ENCODE measurements around the gene C1QTNF9.
A peak's percentile ranks its signal among the peaks of the same experiment; 100 is the strongest.
"Not testable (repeated sequence)": the region's sequence is repeated elsewhere in the genome, so short reads cannot be mapped to it uniquely, and the experiment has no call there.

C1QTNF9 gene, protein sequence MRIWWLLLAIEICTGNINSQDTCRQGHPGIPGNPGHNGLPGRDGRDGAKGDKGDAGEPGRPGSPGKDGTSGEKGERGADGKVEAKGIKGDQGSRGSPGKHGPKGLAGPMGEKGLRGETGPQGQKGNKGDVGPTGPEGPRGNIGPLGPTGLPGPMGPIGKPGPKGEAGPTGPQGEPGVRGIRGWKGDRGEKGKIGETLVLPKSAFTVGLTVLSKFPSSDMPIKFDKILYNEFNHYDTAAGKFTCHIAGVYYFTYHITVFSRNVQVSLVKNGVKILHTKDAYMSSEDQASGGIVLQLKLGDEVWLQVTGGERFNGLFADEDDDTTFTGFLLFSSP

DNA sequence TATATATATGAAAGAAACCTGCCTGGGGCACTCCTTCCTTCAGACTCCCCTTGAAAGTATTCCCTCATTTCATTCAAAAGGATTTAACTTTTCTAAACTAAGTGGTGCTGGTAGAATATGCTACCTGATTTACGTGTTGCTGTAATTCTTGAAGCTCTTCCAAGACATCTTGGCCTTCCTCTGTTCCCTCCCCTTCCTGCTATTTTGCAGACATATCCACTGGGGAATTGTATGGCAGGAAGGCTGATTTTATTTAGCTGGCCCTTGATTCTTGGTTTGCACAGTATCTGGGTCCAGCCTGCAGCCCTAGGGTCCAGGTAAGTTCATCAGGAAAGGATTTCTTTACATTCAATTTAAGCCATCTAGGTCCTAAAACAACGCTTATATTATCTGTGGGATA is at the start of gene C1QTNF9:
Gene C1QTNF9 (plus strand): TSS at position 281 of the 400 bp plus-strand sequence. CDS start 6,424 bp downstream, outside the sequence.
- not testable (repeated sequence) for DNase-seq

DNA sequence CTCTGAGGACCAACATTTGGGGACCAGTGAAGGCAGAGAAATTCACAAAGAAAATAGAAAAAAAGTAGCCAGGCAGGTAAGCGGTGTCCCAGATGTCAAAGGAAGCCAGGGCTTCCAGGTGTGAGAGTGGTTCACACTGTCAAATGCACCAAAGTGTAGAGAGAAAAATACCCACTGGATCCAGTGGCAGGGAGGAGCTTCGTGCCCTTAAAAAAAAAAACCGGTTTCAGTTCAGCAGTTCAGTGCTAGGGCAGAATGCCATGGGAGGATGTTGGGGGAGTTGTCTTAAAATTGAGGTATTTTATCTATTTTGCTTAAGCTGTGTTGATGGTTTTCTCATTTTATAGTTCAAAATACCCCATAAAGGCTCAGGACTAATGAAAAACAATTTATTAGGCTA is 47.8 kb upstream of the C1QTNF9 start:
- DNase-seq = peak; percentile 55

GRCh38 chr13:24263632-24264031 is 45.7 kb upstream of the C1QTNF9 start:
- peak; percentile 52 for DNase-seq

DNA sequence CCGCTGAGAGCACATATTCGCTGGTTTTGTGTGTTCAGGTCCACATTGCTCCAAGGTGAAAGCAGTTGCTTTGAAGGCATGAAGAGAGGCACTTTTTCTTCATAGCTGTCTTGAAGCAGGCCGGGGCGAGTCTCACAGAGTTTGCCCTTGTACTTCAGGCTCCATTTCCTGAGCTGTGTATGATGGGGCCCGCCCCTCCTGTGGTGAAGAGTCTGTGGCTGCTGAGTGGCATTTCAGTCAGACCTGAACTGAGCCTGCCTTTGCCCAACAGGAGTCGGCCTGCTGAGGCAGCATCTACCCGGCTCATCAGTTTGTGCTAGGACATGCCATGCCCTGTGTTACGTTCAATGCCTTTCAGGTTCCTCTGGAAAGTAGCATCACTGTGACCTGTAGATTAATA is 44.4 kb upstream of the C1QTNF9 start:
- peak; percentile 90 for DNase-seq

DNA sequence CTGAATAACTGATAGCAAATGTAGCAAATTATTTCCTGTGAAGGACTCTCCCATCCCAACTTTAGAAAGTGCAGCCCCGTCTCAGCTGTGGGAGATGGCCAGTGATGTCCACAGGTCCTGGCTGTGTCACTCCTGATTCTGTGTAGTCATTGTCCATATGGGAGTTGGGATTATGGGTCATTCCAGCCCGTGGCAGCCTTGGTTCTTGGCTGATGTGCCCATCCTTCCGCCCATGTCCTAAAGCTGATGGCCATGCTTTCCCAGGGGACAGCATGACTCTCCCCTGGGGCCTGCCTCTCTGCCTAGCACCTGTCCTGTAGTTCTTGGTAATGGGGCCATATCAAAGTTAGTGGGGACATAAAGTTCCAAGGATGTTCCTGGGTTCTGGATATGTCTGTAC is 43.9 kb upstream of the C1QTNF9 start:
- no peak for DNase-seq

- peak; percentile 67 for DNase-seq
Observed at GRCh38 chr13:24267274-24267673, 42.1 kb upstream of the C1QTNF9 start.

DNA sequence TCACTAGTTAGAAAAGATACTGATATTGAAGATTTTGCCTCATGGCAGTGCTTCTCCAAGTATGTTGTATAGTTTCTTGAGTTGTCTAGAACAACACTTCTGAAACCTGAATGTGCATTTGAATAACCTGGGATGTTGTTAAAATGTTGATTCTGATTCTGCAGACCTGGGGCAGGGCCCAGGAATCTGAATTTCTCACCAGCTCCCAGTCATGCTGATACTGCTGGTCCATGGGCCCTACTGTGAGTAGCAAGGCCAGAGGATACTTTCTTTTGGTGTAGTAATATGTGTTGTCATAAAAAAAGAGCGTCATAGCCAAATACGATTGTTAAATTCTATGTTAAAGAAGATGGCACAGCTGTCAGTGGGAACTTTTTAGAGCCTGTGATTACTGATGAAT is 41.6 kb upstream of the C1QTNF9 start:
- DNase-seq = no peak

- no peak for DNase-seq
Observed at GRCh38 chr13:24269821-24270220, 39.6 kb upstream of the C1QTNF9 start.

DNA sequence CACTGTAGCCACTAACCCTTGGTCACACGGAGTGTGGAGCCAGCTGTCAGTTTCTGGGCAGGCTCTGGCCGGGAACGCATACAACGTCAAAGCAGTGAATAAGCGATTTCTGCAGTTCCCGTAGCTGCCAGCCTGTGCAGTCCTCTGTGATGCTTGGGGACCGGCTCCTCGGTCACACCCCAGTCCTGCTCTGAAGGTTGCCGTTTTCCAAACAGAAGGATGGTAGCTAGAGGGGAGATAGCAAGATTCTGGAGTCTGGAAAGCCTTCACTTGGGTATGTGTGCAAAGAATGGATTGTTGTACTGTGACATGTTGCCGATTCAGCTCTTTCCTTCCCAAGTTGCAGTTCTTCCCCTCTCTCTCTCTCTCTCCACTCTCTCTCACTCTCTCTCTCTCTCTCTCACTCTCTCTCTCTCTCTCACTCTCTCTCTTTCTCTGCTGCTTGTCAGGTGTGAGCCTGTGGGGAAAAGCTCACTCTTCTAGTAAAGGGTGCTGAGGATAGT is 38.7 kb upstream of the C1QTNF9 start:
- peak; percentile 82 for DNase-seq

- DNase-seq = no peak
Observed at GRCh38 chr13:24271231-24271600, 38.2 kb upstream of the C1QTNF9 start.

DNA sequence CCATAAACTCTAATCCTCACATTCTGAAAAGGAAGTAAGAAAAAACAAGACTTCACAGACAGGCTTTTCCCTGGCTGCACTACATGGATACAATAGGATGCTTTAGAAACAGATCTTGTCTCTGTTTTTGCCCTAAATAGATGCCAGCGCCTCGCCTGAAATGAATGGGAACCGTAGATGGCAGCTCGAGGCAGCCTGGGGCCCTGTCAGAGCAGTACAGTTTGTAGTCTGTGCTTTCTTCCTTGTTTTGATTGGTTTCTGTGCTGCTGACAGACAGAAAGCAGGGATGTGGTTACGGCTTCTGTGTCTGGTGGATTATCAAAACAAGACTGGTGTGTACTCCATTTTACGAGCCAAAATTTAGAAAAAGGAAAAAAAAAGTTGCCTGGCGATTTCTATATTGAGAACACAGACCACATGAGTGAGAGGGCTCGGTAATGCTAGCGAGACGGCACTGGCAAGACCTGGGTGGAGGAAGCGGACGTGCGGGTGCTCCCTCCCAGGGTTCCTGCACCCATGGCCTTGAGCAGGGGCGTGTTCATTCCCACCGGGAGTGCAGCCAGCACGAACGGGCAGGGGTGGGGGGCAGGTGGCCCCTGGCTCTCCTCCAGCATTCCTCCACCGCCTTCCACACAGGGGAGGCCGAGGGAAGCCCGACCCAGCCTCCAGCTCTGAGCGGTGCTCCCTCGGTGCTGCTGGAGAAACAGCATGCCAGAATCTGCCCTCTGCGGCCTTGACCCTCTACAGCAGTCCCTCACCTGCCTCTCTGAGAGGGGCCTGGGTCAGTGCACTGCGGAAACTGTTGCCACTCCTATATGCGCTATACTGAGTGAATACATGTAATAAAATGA is 37.6 kb upstream of the C1QTNF9 start:
- peak; percentile 94 for DNase-seq

DNA sequence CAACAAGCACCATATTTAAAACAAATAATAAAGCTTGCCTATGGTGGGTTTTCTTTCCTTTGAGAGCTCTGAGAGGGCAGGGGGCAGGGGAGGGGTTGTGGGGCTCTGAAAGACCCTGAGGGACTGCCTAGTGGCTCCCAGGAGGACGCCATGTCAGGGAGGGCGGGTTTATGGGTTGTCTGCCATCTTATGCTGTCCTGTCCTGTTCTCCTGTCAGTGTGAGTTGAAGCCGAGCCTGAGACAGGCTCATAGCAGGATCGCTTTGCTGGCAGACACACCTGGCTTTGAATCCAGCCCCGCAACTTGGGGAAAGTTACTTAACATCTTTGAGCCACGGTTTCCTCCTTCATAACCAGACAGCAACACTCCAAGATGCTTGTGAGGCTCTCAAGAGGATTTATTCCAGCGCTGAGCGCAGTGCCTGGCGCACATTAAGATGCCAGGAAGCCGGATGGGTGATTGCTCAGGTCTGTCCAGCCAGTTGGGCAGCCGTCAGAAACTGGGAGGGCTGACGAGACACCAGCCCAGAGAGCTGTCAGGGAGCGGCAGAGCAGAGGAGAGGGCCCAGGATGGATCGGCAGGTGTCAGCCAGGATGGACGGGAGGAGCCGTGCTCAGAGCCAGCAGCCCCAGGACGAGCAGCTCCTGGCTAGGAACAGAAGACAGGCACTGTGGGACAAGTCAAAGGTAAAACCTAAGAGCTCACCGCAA is 36.8 kb upstream of the C1QTNF9 start:
- no peak for DNase-seq

- no peak for DNase-seq
Observed at GRCh38 chr13:24273926-24274325, 35.5 kb upstream of the C1QTNF9 start.

GRCh38 chr13:24274452-24275021 is 34.8 kb upstream of the C1QTNF9 start:
- DNase-seq = peak; percentile 90

DNA sequence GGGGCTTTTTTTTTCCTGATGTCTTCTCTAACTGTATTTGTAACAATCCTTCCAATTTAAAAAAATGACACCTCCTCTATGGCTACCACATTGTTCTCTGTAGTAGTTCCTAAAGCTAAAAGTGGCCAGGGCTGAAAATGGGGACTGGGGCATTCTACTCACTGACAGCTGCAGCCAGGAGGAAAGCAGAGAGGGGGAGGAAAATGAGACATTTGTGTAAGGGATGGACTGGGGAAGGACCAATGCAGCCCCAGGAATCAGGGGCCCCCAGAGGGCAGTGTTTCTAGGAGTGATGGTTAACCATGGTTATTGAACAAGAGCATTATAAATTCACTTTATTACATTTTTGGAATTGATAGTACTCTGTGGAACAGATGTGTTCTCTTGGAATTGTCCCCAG is 34.3 kb upstream of the C1QTNF9 start:
- DNase-seq = no peak

DNA sequence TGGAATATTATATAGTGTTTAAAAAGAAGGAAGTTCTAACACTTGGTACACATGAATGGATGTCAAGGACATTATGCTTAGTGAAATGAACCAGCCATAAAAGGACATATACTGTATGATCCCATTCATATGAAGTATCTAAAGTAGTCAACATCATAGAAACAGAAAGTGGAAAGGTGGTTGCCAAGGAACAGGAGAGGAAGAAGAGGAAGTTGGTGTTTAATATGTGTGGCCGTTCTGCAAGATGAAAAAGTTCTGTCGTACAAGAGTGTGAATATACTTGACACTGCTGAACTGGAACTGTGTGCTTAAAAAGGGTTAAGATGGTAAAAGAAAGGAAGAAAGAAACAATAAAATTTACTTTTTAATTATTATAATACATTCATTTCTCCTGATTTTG is 33.1 kb upstream of the C1QTNF9 start:
- DNase-seq = peak; percentile 71

DNA sequence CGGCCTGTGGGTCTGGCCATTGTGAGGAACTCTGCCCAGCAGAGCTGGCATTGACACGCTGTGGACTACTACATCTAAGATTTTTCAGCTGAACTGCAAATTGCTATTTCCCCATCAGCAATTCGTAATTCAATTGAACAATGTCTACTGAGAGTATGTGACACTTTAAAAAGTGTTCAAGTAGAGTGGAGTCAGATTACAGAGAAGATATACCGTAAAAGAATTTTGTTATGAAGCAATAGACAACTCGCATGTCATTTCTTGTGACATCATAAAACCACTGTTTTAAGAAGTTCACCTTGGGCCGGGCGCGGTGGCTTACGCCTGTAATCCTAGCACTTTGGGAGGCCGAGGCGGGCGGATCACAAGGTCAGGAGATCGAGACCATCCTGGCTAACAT is 32.5 kb upstream of the C1QTNF9 start:
- DNase-seq = no peak

DNA sequence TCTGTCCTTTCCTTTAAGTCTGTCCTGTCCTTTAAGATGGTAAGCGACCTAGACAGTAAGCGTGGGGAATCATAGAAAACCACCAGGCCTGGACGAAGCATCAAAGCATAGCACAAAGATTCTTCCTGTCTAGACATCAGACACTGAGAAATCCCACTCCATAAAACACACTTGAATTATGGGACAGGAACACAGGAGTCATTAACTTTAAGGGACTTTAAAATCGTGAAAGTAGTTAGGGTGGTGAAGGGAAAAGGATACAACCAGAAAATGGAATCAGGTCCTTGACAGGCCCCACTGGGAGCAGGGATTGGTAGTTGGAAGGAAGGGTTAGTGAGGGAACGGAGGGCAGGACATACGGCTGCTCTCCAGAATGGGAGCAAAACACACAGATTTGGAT is 31.6 kb upstream of the C1QTNF9 start:
- no peak for DNase-seq

GRCh38 chr13:24279327-24280110 is 29.9 kb upstream of the C1QTNF9 start:
- no peak for DNase-seq

- no peak for DNase-seq
Observed at GRCh38 chr13:24280720-24281119, 28.7 kb upstream of the C1QTNF9 start.

DNA sequence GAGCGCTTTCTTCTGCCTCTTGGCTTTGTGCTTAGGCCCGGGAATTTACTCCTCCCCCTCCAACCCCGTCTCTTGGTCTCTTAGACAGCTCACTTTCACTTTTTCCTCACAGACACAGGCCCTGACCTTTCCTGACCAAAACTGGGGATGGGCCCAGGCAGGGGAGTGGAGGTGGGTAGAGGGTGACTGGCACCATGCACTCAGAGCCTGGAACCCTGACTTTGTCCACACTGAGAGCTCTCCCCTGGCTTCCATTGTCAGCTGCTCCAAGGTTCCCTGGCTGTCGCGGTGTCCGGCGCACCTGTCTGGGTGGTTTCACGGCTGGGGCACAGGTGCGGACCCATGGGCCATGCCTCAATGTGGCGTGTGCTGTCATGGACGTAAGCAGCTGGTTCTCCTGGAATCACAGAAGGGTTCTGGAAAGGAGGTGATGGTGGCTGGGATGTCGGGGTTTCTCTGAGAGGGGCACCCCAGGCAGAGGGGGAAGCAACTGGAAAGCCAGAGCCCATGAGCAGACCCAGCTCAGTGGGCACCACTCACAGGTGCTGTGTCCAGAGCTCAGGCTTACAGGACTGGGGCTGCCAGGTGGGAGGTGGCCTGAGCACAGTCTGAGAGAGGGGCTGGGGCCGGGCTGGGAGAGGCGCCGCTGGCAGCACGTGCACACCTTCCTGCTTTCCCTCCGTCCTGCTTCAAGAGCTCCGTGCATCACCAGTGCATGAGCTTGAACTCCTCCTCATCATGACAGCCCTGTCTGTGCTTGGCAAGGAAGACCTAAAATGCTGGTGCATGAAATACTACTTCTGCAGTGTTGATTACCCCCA is 28.0 kb upstream of the C1QTNF9 start:
- no peak for DNase-seq
